ENCODE results near the gene CAPRIN1. TPM values are rescaled to one million over a fixed set of nuclear protein-coding genes. Genes with fewer than 3 reads are reported as not detected.

CAPRIN1 gene
- total and polyA plus RNA-seq, 2 of the 8 experiments (the other 6 are each of a cell fraction or from before 2014, with no cell fraction given): 221 to 317 TPM

- FAIRE-seq (no peak), DNase-seq (ENCODE audit: low read depth in 1 of 2, low spot score in 2 of 2) (no peak)
- H3K23me2 ChIP-seq (ENCODE audit: low read depth, low read length): no peaks in the 10 kb centered on the region
- no peak overlapping the region for H3K23ac ChIP-seq (ENCODE audit: insufficient read length)
- H4K8ac ChIP-seq (ENCODE audit: extremely low read depth, insufficient read depth, low read length): no peak overlapping the region
- no peak overlapping the region for H3K4ac ChIP-seq (replicated peaks; ENCODE audit: insufficient read length, low read depth, low read length)
- H3K27me3 ChIP-seq (replicated peaks in 1 of 4; ENCODE audit: control insufficient read depth in 3 of 4, extremely low read depth in 1 of 4, insufficient read depth in 3 of 4, low read length in 3 of 4): no peaks in the 10 kb centered on the region
- no peak overlapping the region for H3K27ac ChIP-seq (ENCODE audit: low read depth, low read length)
- TF ChIP-seq KDM4A (IDR thresholded peaks at IDR 0.05; ENCODE audit: low read depth, low read length, severe bottlenecking): no peak
- TF ChIP-seq POLR2A (IDR thresholded peaks at IDR 0.05; ENCODE audit: control extremely low read depth in 1 of 2, low read depth in 2 of 2, low read length in 2 of 2): no peak
- TF ChIP-seq FOSL1 (IDR thresholded peaks at IDR 0.05; ENCODE audit: insufficient read depth, low read depth, low read length): no peak
- no peak for TF ChIP-seq ATF3 (IDR thresholded peaks at IDR 0.05; ENCODE audit: insufficient read depth, low read depth, low read length)
- TF ChIP-seq E2F6 (IDR thresholded peaks at IDR 0.05): no peak
- no peak for TF ChIP-seq USF2 (IDR thresholded peaks at IDR 0.05; ENCODE audit: low read length)
- TF ChIP-seq HDAC6 (IDR thresholded peaks at IDR 0.05; ENCODE audit: low read depth, low read length): no peak
- TF ChIP-seq ASH2L (IDR thresholded peaks at IDR 0.05; ENCODE audit: low read length): no peak
- TF ChIP-seq NRF1 (IDR thresholded peaks at IDR 0.05; ENCODE audit: low read depth, low read length): no peak
- TF ChIP-seq EZH2 (IDR thresholded peaks at IDR 0.05; ENCODE audit: low read depth, low read length, severe bottlenecking): no peak
- TF ChIP-seq CBX5 (IDR thresholded peaks at IDR 0.05; ENCODE audit: low read depth, low read length): no peak
- TF ChIP-seq SIRT6 (IDR thresholded peaks at IDR 0.05; ENCODE audit: low read length): no peak
- no peak overlapping the region for H2AFZ ChIP-seq (ENCODE audit: low read length)
- no peak overlapping the region for H3K14ac ChIP-seq (ENCODE audit: insufficient read length)
- CTCF ChIA-PET (ENCODE audit: partially characterized antibody): interaction anchor here (0.6 to 0.9 kb wide), 3 partner anchors 9 to 212 kb away, joined by 3 read pairs; partner anchors contain the start of gene ABTB2
- no peaks in the 10 kb centered on the region for H3K79me1 ChIP-seq (ENCODE audit: low read depth, low read length)
- no peak overlapping the region for H2AK5ac ChIP-seq (ENCODE audit: low read depth, low read length)
- H2BK20ac ChIP-seq (ENCODE audit: low read length): no peak overlapping the region
- H4K91ac ChIP-seq (replicated peaks; ENCODE audit: insufficient read length, low read length): no peak overlapping the region
- H2BK15ac ChIP-seq (ENCODE audit: low read length): no peak overlapping the region
- H4K5ac ChIP-seq (ENCODE audit: insufficient read length, low read depth, low read length): no peak overlapping the region
- H3K9ac ChIP-seq (replicated peaks in 1 of 4; ENCODE audit: extremely low read depth in 1 of 4, low read depth in 3 of 4, low read length in 3 of 4): no peak overlapping the region
- no peak overlapping the region for H3K18ac ChIP-seq (ENCODE audit: extremely low read depth, low read length)
- no peak overlapping the region for H3K56ac ChIP-seq (replicated peaks; ENCODE audit: insufficient read length, low read depth, low read length)
- no peak overlapping the region for H3K4me3 ChIP-seq (ENCODE audit: extremely low read depth in 1 of 4, insufficient read depth in 2 of 4, low read depth in 3 of 4, low read length in 4 of 4)
- no peak overlapping the region for H3K4me2 ChIP-seq (ENCODE audit: insufficient read depth in 1 of 2, low read depth in 2 of 2, low read length in 2 of 2)
- H2BK5ac ChIP-seq (ENCODE audit: low read depth, low read length): no peak overlapping the region
- POLR2A ChIA-PET (ENCODE audit: partially characterized antibody): interaction anchor here (1.2 kb wide), 1 partner anchor 37 kb away, joined by 4 read pairs; no protein-coding TSS in a partner anchor
- no peaks in the 10 kb centered on the region for H3K4me1 ChIP-seq (replicated peaks in 1 of 4; ENCODE audit: control insufficient read depth in 3 of 4, insufficient read depth in 4 of 4, low read length in 3 of 4)
- 91% methylated on average over 12 of the region's 12 CpGs; no CpG with 5 or more reads in 1 of the 2 experiments for WGBS, 2 experiments (ENCODE audit: extremely low coverage in 1 of 2, insufficient coverage in 1 of 2, insufficient read length in 1 of 2, insufficient replicate concordance in 2 of 2, low coverage in 1 of 2, low lambda C conversion rate in 2 of 2, missing lambda C conversion rate in 1 of 2)
- H4K20me1 ChIP-seq (replicated peaks in 1 of 2; ENCODE audit: control insufficient read depth in 1 of 2, insufficient read depth in 2 of 2, low read length in 2 of 2): peaks cover 2 to 12% of the 10 kb centered on the region in 2 experiments
- H2BK120ac ChIP-seq (replicated peaks; ENCODE audit: low read depth, low read length): no peak overlapping the region
- H3K9me3 ChIP-seq (ENCODE audit: insufficient read depth in 2 of 2, low read depth in 1 of 2, low read length in 1 of 2): no peaks in the 10 kb centered on the region
- H3K36me3 ChIP-seq (ENCODE audit: control insufficient read depth in 2 of 4, insufficient read depth in 4 of 4, low read length in 3 of 4): peaks cover 34 to 74% (median 51%) of the 10 kb centered on the region in 4 experiments
- H3K79me2 ChIP-seq (ENCODE audit: control insufficient read depth in 1 of 2, insufficient read depth in 2 of 2, low read length in 2 of 2): no peaks in the 10 kb centered on the region
- H2BK12ac ChIP-seq (ENCODE audit: low read depth, low read length): no peak overlapping the region
These were observed 94.9 kb downstream of the CAPRIN1 start for GRCh38 chr11:34146411-34146810.
